ENCODE data around the gene CABLES2.

Gene CABLES2

DNA sequence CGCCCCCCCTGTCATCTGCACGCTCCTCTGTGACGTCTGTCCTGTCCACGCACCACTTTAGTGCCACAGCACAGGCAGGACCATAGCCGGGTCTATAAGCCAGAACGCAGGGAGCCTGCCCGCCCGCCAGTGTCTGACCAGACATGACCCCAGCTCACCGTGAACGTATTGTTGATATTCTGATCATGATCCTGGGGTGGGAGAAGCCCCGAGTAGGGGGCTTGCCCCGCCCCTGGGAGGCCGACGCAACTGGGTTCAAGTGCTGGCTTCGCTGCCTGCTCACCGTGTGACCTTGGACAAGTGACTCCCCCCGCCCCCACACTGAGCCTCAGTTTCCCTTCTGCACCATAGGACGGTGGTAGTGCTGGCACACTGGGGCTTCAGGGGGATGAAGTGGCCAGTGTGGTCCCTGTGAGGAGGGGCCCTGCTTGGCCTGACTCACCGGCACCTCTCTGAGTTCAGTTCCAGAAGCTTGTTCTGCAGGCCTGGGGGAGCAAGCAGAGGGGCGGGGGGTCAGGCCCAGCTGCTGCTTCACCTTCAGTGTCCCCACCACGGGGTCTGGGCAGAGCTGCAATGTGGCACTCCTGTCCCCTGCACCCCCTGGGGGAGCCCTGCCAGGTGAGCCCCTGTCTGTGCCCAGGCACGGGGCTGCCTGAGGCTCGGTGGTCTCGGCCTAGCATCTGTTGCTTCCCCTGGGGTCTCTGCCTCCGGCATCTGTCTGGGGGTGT, 11.1 kb upstream of the CABLES2 start:
- DNase-seq, result no peak

DNA sequence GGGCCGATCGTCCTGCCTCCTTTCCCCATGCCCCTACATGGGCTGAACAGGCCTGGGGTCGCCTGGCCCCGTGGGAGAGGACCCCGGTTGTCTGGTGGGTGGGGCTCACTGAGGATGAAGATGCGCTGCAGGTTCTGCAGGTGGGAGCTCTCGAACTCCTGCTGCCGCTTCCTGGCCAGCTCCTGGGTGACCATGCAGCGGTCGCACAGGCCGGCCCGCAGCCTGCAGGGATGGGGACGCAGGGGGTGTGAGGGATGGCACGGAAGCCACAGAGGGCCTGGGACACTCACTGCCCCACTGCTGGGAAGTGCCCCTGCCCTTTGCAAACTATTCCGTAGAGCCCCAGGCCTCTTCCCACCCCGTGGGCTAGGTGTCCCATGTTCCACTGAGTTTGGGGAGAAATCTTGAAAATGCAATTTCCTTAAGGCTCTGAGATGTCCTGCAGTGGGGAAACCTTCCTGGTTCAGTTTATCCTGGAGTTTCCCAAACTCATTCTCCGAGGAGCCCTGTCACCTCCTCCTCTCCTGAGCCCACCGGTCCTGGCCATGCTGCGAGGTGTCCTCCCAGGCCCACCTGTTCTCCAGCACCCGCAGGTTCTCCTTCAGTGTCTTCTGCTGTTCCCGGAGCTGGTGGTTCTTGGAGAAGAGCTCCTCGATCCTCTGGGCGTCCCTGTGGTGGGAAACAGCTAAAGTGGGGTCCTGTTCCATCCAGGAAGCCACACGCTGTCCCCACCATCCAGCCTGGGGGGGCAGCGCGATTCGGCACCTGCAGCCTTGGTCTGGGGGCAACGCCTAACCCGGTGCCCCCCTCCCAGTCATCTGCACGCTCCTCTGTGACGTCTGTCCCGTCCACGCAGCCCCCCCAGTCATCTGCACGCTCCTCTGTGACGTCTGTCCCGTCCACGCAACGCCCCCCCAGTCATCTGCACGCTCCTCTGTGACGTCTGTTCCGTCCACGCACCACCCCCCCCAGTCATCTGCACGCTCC, 9.9 kb upstream of the CABLES2 start:
- no peak for DNase-seq

DNA sequence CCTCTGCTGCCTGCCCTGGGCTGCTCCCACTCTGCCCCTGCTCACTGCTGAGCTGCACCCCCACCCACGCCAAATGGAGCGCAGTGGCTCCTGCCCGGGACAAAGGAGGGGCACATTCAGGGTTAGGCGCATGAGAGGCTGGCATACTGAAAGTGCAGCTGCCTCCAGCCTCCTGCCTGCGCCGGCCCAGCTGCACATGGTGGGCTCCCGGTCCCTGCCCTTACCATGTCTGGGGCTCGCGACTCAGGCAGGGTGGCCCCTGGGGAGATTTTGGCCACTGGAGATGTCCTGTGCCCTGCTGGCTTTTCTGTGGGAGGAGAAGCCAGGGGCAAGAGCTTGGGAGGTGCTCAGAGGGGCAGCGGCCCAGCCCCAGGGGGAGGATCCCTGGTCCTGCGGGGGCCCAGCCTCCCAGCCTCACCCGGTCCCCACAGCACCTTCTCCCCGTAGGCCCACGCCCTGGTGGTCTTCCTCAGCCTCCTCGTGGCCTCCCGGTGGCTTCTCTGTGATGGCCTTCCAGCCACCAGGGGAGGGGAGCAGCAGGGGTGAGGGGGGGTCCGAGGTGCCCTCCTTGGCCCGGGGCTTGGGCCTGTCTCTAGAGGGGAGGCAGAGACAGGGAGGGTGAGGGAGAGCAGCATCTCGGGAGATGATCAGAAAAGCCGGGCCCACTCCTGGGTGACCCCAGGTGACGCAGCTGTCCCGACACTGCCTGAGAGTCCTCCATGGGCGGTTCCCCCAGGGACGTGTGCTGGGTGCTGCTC, 8.4 kb upstream of the CABLES2 start:
- DNase-seq, result no peak

DNA sequence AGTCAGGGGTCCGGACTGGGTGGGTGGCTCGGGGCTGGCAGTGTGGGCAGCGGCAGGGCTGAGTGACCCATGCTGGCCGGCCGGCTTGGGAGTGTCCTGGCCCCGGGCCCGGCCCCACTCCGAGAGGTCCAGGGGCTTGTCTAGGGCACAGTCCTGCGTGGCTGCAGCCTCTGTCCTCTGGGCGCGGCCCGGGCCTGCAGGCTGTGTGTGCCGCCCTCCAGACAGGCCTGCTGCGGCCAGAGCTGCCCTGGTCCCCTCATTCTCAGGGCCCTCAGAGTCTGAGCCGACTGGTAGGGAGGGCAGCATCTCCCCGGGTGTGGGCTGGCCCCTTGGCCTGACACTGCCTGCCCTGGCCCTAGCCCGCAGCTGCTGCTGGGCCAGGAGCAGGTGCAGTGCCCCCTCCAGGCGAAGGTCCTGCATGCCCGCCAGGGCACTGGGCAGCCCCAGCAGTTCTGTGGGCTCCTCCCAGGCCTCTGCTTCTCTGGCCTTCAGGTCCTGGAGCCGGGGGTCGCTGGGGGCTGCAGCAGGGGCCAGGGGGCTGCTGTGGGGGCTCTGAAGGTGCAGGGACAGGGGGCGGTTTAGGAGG, 6.9 kb upstream of the CABLES2 start:
- no peak for DNase-seq

DNA sequence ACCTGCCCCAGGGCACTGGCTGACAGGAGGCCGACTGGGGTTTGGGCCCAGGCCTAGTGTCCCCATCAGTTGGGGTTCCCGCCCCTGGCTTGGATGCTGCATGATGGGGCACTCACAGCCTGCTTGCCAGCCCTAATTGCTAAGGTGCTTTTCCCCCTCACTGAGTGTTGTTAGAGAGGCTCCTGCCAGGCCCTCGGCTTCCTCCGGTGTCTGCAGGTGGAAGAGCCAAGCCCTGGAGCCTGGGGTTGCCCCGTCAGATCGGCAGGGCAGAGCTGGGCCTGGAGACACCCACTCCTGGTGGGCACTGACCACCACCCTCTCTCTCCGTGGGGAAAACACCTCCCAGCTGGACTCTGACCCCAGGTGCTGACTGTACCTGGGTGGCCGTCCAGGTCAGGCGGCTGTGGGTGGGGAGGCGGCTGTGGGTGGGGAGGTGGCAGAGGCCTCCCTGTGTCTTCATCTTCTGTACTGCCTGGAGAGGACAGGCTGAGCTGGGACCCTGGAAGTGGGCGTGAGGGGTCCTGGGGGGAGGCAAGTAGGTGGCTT, 6.0 kb upstream of the CABLES2 start:
- no peak for DNase-seq

DNA sequence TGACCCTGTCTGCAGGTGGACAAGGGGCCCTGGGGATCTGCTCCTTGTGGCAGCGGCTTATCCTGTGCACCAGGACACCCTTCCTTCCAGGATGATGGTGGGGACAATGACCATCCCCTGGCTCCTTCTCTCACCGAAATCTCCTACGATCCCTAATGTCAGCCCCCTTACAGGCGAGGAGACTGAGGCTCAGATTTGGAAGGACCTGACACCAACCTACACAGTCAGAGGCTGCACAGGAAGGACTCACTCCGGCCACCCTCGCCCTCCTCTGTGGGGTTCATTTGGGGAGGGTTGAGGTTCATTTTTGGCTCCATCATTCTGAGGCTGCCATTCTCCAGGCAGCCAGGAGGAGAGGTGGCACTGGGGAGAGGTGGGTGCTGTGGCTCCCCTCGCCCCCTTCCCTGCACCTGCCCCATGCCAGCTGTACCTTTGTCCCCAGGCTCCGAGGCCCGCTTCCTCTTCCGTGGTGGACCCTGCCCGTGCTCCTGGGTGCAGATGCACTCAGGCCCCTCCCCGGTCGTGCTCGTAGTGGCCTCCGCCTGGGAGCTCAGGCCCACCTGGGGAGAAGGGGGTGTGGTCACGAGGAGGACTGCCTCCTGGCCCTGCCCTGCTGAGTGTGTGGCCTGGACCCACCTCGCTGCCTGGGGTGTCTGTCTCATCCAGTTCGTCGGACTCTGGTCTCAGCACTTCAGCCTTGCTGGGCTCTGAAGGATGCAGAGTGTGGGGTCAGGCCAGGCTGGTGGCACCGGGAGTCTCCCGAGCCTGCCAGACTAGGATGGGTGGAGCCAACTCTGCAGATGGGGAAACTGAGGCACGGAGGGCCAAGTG, 5.3 kb upstream of the CABLES2 start:
- DNase-seq, result no peak

DNA sequence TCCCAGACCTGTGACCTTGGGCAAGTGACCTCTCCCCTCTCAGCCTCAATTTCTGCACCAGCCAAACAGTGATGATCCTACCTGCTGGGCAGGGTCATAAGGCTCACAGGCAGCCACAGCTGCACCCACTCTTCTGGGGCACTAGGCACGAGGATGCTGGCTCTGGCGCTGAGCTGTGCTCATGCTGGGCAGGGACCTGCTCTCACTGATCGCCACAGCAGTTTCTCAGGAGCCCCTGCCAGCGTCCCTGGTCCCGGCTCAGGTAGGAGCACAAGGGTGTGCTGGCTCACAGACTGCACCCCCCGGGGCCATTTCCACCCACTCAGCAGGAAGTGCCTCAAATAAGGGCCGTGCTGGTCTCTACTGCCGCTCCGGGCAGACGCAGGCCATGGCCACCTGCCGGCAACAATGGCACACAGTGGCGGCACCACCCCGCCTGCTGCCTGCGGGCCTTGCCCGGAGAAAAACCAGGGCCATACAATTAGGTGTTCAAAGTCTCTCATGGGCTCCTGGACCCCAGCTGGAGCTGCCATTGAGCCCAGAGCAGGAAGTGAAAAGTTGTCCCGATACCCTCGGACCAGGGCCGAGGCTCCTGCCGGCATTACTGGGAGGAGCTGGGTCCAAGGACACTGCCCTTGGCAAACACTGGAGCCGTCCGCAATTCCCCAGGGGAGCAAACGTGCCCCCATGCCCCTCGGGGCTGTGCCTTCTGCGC, 4.6 kb upstream of the CABLES2 start:
- DNase-seq, result no peak

DNA sequence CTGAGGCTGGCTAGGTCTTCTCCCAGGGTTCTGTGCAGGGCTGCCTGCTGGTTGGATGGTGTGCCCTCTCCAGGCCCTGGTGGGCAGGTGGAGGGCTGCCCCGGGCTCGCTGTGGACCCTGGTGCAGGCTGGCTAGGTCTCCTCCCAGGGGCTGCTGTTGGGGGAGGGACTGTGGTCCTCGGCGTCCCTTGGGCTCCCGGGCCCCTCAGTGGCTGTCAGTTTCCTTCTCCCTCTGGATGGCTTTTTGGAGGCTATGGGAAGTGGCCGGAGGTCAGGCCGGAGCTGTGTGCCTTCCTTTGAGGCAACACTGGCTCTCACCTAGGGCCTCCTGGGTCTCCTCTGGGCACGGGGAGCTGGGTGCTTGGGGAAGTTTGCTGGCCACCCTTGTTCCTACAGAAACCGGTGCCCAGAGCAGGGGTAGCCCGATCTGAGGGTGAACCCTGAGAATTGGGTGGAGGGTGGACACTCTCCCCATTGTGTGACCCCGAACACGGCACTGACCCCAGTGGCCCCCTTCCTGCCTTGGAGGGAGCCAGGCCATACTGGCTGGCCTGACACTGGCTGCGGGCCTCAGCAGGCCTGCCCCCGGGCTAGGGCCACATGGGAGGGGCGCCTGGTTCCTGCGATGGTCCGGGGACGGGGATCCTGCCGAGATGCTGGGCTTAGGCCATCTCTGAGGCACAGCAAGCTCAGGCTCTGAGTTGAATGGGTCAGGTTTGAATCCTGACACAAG, 3.8 kb upstream of the CABLES2 start:
- DNase-seq, result no peak

DNA sequence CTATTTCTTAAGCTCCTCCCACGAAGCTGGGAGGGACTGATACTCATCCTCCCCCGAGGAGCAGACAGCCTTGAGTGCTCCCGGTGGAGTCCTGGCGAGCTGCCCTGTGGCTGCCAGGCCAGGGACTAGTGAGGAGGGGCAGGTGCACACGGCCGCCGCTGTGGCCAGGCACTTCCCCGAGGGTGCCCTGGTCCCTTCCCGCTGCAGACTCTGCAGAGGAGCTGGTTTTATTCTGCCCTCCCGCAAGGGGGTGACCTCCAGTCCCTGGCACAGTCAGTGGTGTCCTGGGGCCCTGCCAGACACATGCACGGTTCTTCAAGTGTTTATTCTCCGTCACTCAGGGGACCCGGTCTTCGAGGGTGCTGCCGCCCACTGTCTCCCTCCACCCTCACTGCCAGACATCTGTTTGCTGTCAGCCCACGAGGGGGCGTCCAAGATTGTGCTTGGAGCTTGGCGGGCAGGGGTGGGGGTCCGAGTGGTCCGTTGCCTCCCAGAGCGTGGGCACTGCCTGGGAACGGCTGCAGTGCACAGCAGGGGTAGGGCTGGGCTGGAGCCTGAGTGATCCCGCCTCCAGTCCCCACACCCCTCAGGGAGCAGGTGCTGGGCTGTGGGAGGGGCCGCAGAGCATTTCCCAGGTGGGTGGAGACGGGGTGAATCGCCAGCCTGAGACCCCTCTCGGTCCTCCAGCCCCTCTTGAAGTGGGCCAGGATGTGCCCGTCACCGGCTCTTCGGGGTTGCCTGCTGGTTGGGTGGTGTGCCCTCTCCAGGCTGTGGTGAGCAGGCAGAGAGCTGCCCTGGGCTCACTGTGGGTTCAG, 3.1 kb upstream of the CABLES2 start:
- peak; percentile 86 for DNase-seq

DNA sequence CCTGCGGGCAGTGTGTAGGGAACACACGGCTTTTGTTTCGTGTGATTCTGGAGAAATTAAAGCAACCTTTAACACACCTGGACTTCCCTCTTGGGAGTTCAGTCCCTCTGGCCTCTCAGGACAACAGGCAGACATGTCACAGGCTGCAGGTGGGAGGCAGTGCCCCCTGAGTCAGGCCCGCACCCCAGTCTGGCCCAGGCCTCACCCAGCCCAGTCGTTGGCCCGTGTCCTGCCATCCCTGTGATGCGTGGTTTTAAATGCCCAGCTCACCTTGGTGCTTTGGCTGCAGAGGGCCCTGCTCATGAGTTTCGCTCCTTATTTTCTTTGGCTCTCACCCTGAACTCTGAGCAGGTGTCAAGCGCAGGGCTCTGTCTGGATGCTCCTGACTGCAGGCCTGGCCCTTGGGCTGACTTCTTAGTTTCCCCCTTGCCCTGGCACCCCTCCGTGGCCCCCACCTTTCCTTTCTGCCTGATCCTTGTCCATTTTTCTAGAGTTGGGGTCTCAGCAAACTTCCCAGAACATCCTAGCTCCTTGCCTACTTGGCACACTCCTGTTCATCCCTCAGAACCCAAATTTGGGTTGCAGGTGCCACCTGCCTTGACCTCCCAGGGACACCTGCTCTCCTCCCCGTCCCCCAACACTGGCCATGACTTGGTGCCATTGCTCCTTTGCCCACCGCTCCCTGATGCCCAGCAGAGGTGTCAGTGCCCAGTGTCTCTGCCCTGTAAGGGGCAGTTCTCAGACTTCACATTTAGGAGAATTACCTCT, 2.2 kb upstream of the CABLES2 start:
- no peak for DNase-seq

DNA sequence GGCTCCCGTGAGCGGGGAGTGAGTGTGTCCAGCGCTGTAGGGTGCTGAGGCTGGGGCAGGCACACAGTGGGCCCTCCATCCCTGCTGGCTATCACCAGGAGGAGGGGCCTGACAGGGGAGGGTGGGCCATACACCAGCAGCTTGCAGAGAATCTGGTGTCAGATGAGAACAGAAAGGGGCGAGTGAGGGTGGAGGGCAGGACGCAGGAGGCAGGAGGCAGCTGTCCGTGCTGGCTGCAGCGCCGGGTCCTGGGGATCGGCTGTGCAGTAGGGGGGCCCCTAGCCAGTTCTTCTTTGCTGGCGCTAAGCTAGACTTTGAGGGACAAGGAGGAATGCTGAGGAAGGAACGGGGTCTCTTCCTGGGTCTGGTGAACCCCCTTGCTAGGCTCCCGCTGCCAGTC, 1.6 kb upstream of the CABLES2 start:
- DNase-seq, result no peak

DNA sequence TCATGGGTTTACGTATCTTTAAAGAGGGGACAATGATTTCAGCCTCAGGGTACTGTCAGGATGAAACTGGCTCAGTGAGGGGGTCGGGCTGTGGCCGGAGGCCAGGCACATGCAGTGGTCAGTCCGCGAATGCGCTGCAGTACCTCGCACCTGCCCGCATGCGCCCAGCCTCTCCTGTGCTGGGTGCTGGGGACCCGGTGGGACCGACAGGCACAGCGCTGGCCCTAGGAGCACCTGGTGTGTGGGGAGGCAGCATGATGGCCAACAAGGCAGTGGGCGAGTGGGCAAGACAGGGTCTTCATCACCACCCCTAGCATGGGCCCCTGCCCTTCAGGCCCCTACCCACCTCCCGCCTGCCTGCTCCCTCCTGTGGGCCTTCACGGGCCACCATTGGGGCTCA, 970 bp upstream of the CABLES2 start:
- no peak for DNase-seq

DNA sequence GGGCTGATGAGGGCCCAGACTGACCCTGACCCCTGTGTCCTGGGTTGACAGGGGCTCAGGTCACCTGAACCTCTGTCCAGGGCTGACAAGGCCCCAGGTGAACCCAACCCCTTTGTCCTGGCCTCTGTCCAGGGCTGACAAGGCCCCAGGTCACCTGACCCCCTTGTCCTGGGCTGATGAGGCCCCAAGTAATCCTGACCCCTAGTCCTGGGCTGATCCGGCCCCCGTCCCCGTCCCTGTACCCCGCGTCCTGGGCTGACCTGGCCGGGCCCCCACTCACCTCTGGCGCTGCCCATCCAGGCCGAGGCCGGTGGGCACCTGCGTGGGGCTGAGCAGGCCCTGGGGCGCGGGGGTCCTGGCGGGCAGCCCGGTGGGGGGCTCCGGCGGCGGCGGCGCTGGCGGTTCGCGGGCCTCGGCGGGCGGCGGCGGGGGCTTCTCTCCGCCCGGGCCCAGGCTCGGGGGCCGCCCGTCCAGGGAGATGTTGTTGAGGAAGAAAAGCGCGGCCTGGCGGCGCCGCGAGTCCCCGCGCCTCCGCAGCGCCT, 379 bp downstream of the CABLES2 start:
- no peak for DNase-seq

DNA sequence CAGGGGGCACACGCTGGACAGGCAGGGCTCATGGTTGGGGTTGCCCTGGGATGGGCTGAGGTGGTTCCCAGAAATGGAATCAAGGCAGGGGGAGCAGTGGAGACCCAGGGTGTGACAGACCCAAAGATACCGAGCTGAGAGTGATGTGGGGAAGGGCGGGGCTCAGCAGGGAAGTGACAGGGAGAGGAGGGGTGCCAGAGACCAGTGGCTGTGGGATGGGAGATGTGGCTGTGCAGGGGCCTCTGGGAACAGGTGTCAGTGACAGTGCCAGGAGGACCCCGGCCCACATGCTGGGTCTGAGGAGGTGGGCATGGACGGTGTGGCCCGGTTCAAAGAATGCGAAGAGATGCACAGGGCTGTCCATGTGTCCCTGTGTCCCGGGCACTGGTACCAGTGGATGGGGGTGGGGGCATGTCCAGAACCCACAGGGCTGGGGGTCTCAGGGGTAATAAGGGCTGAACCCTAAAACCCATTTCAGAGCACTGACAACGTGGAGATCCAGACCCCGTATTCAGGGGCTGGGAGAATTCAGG, 1.0 kb downstream of the CABLES2 start:
- no peak for DNase-seq

DNA sequence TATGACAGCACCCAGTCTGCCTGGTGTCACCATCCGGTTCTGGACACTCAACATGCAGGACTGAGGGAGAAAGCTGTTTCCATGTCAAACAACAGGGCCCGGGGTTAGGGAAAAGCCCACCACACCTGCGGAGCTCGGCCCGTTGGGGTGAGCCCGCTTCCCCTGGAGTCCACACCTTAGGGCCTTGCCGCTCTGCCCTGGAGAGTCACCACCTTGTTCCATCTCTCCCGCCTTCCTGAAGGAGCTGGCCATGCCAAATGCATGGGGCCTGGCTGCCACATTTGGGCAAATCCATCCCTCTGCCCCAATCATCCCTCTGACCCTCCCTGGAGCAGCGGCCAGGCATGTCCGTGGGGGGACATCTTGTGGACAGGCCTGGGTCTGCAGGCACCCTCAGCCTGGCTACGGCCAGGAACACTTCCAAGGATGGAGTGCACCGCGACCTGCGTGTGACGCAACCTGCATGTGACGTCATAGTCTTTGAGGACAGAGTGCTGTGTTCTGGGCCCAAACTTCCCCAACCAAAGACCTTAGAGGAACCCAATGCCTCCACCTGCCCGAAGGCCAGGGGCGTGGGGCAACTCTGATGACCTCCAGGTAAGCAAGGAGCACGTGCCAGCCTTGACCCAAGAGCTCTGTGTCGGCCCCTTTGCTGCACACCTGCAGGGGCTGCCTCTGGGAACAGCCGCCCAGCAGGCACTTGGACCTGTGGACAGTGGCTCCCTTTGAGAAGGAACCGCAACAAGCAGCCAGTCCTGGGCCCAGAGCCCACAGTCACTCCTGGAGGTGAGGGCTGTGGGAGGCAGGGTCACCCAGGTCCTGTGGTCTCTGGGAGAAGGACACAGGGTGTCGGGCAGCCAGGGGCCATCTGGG, 1.7 kb downstream of the CABLES2 start:
- no peak for DNase-seq

DNA sequence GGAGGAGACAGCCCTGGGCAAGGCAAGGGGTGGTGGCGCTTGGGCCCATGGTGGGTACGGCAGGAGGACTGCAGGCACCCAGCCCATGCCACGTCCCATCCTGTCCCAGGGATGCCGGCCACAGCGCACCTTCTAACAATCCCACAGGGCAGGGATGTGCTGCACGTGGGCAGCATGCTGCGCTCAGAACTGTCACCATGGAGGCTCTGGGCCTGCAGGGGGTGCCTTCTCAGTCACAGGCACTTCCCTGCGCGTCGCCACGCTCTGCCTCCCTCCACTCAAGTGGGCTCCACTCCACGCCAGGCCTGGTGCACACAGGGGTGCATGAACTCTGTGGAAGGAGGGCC, 2.4 kb downstream of the CABLES2 start:
- DNase-seq, result no peak

DNA sequence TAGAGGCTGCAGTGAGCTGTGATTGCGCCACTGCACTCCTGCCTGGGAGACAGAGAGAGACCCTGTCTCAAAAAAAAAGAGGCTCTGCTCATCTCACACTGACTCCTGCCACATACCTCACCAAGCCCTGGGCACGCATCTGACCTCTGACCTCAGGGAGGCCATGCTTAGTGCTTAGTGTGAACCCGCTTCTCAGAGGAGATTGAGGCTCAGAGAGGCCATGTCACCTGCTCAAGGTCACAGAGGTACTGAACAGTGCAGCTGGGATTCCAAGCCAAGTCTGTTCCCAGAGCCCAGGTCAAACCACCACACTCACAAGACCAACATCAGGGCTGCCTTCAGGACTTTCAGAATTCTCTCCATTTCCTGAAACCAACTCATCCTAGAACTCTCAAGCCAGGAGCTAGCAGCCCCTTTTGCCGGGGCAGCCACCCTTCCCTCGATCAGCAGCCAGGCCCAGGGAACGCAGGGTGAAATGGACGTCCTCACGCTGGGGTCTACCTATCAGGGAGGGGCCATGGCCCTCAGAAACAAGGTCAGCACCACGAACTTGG, 2.9 kb downstream of the CABLES2 start:
- no peak for DNase-seq

Measured in NCI-H1105 treated with DMSO at 0.1 percent for 48 hours (cell line).